GM12892 (cell line): ENCODE measurements around the gene IL1RAP.

Experiments
- POLR2A ChIP-seq: IDR thresholded peaks from 2 replicates; pipeline ENCODE4 v1.6.1; 2011; ENCODE audit warnings: low read depth, low read length, control low read depth
- POLR2AphosphoS5 ChIP-seq: IDR thresholded peaks from 2 replicates; pipeline ENCODE4 v1.6.1; 2011; ENCODE audit warnings: low read depth, low read length, control low read depth
- TAF1 ChIP-seq: IDR thresholded peaks from 2 replicates; pipeline ENCODE4 v1.6.1; 2011; ENCODE audit warnings: low read depth, mild to moderate bottlenecking, control low read depth, low read length, borderline replicate concordance

- TF ChIP-seq POLR2A: no peak
- no peak for TF ChIP-seq TAF1
- no peak for TF ChIP-seq POLR2AphosphoS5
Measured at GRCh38 chr3:190673148-190673547, 159.3 kb downstream of the IL1RAP start.
